HepG2 (cell line): ENCODE measurements around the gene FBXO7. TPM values are rescaled to one million over a fixed set of nuclear protein-coding genes. Genes with fewer than 3 reads are reported as not detected.

Experiments
- BCL3 ChIP-seq: sonication (generic); formaldehyde crosslinking; IDR thresholded peaks from 2 replicates; pipeline ENCODE4 v1.5.1; 2020; ENCODE audit warnings: mild to moderate bottlenecking, missing genetic modification reagents, moderate library complexity
- BCL6 ChIP-seq: IDR thresholded peaks from 2 replicates; pipeline ENCODE4 v1.6.1; 2016; ENCODE audit warnings: missing genetic modification reagents, missing compliant biosample characterization
- EHMT2 ChIP-seq: fragments of 200-600 bp; sonication (generic); IDR thresholded peaks from 2 replicates; pipeline ENCODE4 v1.7.0; 2017; ENCODE audit warnings: antibody characterized with exemption, low read depth, low read length, borderline replicate concordance
- EP300 ChIP-seq, 3 experiments: sonication (generic) in 1 of 3; formaldehyde crosslinking in 1 of 3; IDR thresholded peaks; 2 replicates each; pipeline versions ENCODE4 v1.5.1 to v1.6.1; 2011 to 2020; ENCODE audit warnings: low read depth in 2 of 3, low read length in 2 of 3, borderline replicate concordance in 1 of 3, improper control_type of control experiment in 1 of 3, mild to moderate bottlenecking in 1 of 3, missing genetic modification reagents in 1 of 3, moderate library complexity in 1 of 3
- HMGA1 ChIP-seq: sonication (generic); formaldehyde crosslinking; conservative IDR thresholded peaks from 2 replicates; pipeline ENCODE4 v1.4.0; 2020; ENCODE audit warnings: missing genetic modification reagents
- LCORL ChIP-seq, 2 experiments: fragments of 450-650 bp in 1 of 2; sonication (generic) in 1 of 2; formaldehyde crosslinking in 1 of 2; IDR thresholded peaks; 2 replicates each; pipeline versions ENCODE4 v1.5.0 to v1.6.1; 2017 to 2020; ENCODE audit warnings: antibody characterized with exemption in 1 of 2, missing genetic modification reagents in 1 of 2
- MIXL1 ChIP-seq: IDR thresholded peaks from 2 replicates; pipeline ENCODE4 v1.6.1; 2016
- NFKB2 ChIP-seq: sonication (generic); formaldehyde crosslinking; IDR thresholded peaks from 2 replicates; pipeline ENCODE4 v1.4.0; 2020; ENCODE audit warnings: missing genetic modification reagents, borderline replicate concordance
- NR2F2 ChIP-seq: IDR thresholded peaks from 2 replicates; pipeline ENCODE4 v1.6.1; 2012; ENCODE audit warnings: low read depth, inconsistent platforms, borderline replicate concordance
- PAXIP1 ChIP-seq: sonication (generic); formaldehyde crosslinking; conservative IDR thresholded peaks from 2 replicates; pipeline ENCODE4 v1.4.0; 2020; ENCODE audit warnings: mild to moderate bottlenecking, missing genetic modification reagents, moderate library complexity
- POGZ ChIP-seq: sonication (generic); formaldehyde crosslinking; IDR thresholded peaks from 2 replicates; pipeline ENCODE4 v1.4.0; 2020; ENCODE audit warnings: mild to moderate bottlenecking, missing genetic modification reagents
- RBM22 ChIP-seq: fragments of 200-400 bp; formaldehyde crosslinking; optimal IDR thresholded peaks from 2 replicates; pipeline ENCODE3; 2017; ENCODE audit warnings: mild to moderate bottlenecking, low read length, moderate library complexity
- RFX1 ChIP-seq: fragments of 450-650 bp; IDR thresholded peaks from 2 replicates; pipeline ENCODE4 v1.6.1; 2017
- THAP11 ChIP-seq: IDR thresholded peaks from 2 replicates; pipeline ENCODE4 v1.6.1; 2016; ENCODE audit warnings: missing biosample characterization, missing genetic modification reagents
- ZNF101 ChIP-seq: sonication (generic); formaldehyde crosslinking; IDR thresholded peaks from 2 replicates; pipeline ENCODE4 v1.4.0; 2020; ENCODE audit warnings: mild to moderate bottlenecking, low read depth, missing genetic modification reagents, borderline replicate concordance
- ZNF230 ChIP-seq: sonication (generic); formaldehyde crosslinking; IDR thresholded peaks from 2 replicates; pipeline ENCODE4 v1.4.0; 2020; ENCODE audit warnings: mild to moderate bottlenecking, missing genetic modification reagents
- ZNF777 ChIP-seq: sonication (generic); formaldehyde crosslinking; IDR thresholded peaks from 2 replicates; pipeline ENCODE4 v1.4.0; 2020; ENCODE audit warnings: missing genetic modification reagents
- polyA plus RNA-seq, 8 experiments: library from polyadenylated mRNA; depleted of rRNA in 3 of 8; stranded (reverse) in 7 of 8; unstranded in 1 of 8; fragments of >200 nt; fragmentation: Illumina TruSeq in 4 of 8; extraction: Trizol in 4 of 8; gene quantifications; 2 replicates each; pipeline versions ENCODE4 v1.2.1 to v1.2.3, GENCODE V29; 2011 to 2016; ENCODE audit warnings: low read depth in 4 of 8, missing spikeins in 1 of 8, mixed read lengths in 1 of 8; ENCODE audit not compliant: insufficient read depth in 1 of 8
- total RNA-seq, 5 experiments: library from RNA; depleted of rRNA; stranded (reverse); fragments of >200 nt; fragmentation: Illumina TruSeq; extraction: Trizol; gene quantifications; 2 replicates each; pipeline ENCODE4 v1.2.3, GENCODE V29; 2016; ENCODE audit warnings: low read depth in 1 of 5
- TF ChIP-seq, protein P1 (sequence below): sonication (generic); formaldehyde crosslinking; IDR thresholded peaks from 2 replicates; pipeline ENCODE4 v1.4.0; 2020; ENCODE audit warnings: missing genetic modification reagents, mild to moderate bottlenecking, borderline replicate concordance
- TF ChIP-seq, protein P2 (sequence below): sonication (generic); formaldehyde crosslinking; conservative IDR thresholded peaks from 2 replicates; pipeline ENCODE4 v1.8.1; 2023; ENCODE audit warnings: missing genetic modification reagents

FBXO7 gene
- total and polyA plus RNA-seq, 2 of the 13 experiments (the other 11 are each of a cell fraction or from before 2014, with no cell fraction given), result 105 to 172 TPM

DNA sequence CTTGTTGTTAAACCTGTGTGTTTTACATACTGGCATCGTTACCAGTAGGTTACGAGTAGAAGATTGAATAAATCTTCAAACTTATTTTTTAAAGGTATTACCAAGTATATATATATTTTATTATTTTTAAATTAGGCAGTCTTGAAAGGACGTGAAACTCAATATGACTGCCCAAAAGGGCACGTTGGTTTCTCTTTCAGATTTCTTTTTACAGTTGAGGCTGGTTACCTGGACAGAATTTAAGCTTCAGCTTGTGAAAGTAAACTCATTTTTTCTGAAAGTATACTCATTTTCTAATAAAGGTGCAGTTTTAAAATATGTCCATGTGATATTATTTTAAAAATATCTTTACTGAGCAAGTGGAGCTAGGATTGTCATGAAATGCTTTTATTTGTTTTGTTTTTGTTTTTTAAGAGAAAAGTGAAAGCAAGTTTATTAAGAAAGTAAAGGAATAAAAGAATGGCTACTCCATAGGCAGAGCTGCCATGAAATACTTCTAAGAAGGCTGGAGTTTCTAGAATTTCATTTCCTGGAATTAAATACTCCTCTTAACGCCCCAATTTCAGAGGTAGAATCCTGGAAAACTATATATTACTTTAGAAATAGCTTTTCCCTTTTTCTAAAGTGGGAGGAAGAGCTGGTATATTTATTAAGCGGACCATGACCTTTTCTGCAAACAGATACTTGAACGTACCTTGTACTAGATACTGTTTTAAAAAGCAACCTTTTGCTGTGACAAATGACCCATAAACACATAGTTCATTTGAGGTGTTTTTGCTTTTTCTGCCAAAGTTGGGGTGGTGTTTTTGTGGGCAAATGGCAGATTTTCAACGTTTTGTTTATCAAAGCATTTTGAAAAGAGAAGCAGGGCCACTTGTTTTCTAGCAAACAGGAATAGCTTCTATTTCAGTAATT lies 1.9 kb downstream of the FBXO7 start (continued):
- TF ChIP-seq, protein P1, sequence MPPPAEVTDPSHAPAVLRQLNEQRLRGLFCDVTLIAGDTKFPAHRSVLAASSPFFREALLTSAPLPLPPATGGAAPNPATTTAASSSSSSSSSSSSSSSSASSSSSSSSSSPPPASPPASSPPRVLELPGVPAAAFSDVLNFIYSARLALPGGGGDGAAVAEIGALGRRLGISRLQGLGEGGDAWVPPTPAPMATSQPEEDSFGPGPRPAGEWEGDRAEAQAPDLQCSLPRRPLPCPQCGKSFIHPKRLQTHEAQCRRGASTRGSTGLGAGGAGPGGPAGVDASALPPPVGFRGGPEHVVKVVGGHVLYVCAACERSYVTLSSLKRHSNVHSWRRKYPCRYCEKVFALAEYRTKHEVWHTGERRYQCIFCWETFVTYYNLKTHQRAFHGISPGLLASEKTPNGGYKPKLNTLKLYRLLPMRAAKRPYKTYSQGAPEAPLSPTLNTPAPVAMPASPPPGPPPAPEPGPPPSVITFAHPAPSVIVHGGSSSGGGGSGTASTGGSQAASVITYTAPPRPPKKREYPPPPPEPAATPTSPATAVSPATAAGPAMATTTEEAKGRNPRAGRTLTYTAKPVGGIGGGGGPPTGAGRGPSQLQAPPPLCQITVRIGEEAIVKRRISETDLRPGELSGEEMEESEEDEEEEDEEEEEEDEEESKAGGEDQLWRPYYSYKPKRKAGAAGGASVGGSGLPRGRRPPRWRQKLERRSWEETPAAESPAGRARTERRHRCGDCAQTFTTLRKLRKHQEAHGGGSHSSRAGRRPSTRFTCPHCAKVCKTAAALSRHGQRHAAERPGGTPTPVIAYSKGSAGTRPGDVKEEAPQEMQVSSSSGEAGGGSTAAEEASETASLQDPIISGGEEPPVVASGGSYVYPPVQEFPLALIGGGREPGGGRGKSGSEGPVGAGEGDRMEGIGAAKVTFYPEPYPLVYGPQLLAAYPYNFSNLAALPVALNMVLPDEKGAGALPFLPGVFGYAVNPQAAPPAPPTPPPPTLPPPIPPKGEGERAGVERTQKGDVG, result no peak
- TF ChIP-seq BCL6 (CRISPR knock-in tag) (peak; percentile 8; the same call in 1 of the 2 replicates), BCL3 (CRISPR knock-in tag) (no peak), LCORL (IDR thresholded peaks at IDR 0.05) (no peak), LCORL (CRISPR knock-in tag; IDR thresholded peaks at IDR 0.05) (no peak), RFX1 (no peak), MIXL1 (CRISPR knock-in tag) (no peak), HMGA1 (CRISPR knock-in tag) (no peak), NFKB2 (no peak), PAXIP1 (peak; percentile 70), EHMT2 (no peak), ZNF101 (CRISPR knock-in tag) (no peak), POGZ (CRISPR knock-in tag) (no peak), ZNF777 (no peak), EP300 (IDR thresholded peaks at IDR 0.05; ENCODE audit: low read depth in 2 of 2, low read length in 2 of 2) (no peak), EP300 (CRISPR knock-in tag; IDR thresholded peaks at IDR 0.05; ENCODE audit: borderline replicate concordance) (no peak), RBM22 (no peak), NR2F2 (0 out of 2 replicates have a peak, but pooled peaks have one; percentile 38), ZNF230 (CRISPR knock-in tag) (no peak), THAP11 (CRISPR knock-in tag) (no peak)
- TF ChIP-seq, protein P2, sequence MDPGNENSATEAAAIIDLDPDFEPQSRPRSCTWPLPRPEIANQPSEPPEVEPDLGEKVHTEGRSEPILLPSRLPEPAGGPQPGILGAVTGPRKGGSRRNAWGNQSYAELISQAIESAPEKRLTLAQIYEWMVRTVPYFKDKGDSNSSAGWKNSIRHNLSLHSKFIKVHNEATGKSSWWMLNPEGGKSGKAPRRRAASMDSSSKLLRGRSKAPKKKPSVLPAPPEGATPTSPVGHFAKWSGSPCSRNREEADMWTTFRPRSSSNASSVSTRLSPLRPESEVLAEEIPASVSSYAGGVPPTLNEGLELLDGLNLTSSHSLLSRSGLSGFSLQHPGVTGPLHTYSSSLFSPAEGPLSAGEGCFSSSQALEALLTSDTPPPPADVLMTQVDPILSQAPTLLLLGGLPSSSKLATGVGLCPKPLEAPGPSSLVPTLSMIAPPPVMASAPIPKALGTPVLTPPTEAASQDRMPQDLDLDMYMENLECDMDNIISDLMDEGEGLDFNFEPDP, result no peak
